GM21717 (cell line): ENCODE data around the gene FAM149A.
A peak's percentile ranks its signal among the peaks of the same experiment; 100 is the strongest.

Experiments
- ATAC-seq: cut with Tn5 transposase; IDR thresholded peaks from one replicate; pipeline ENCODE4 v1.9.1; 2021; ENCODE audit warnings: mild to moderate bottlenecking, moderate library complexity; ENCODE audit not compliant: unreplicated experiment

FAM149A gene

GRCh38 chr4:186104114-186104889 lies at the start of gene FAM149A:
FAM149A (plus strand) TSS chr4:186104704.
- peak; percentile 59 for ATAC-seq

DNA sequence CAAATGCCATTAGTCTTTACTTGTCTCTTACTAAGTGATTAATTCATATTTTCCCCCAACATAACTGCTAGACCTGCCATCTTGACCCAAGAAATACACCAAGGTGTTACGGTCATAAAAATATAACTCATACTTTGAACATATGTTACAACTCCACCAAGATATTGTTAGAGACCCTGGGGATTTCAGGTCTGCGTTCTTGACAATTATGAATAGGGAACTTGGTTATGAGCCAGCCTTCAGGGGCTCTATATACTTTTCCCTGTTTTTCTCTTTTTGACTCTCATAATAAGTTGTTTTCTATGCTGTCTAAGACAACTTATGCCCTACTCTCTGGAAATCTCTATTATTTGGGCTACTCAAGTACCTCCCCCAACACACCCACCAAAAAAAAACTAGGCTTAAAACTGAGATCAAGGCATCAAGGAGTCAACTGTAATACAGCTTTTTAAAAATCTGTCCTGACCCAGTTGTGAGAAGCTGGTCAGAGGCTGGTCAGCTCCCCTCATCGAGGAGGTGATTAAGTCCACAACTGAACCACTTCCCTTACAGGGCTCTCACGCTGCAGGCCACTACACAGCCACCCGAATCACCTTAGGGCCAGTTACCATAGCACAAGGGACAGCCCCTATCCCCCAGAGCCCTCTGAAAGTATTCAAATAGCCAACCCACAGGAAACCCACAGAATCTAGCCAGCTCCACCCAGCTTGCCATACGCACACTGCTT lies 46.1 kb upstream of the FAM149A start:
- ATAC-seq, result peak; percentile 100

DNA sequence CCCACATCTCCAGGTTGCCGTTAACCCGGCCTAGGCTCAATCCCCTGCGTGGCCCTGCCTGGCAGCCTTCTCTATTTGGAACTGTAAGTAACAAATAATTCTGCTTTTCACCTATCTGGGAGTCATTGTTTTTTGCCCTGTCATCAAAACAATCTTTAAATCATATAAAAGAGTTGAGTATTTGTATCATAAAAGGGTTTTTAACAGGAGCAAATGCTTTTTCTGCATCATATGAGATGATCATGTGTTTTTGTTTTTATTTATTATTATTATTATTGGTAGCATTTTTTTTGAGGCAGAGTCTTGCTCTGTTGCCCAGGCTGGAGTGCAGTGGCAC lies 45.6 kb upstream of the FAM149A start:
- no peak for ATAC-seq

DNA sequence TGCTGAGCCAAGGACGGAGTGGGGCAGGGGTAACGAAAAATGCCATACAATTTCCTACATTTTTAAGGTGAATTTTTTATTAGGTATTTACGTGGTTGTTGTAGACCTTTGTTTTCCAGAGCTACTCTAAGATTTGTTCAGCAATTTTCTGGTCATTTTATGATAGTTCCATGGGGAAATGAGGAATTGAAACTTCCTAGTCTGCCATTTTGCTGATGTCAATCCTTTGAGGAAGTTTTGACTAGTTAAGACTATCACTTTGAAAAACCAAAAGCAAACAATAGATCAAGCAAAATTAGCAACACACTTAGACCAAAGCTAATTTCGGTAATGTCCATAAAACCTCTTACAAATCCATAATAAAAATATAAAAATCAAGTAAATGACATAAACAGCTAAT lies 42.6 kb upstream of the FAM149A start:
- no peak for ATAC-seq

GRCh38 chr4:186067757-186068385 lies 36.6 kb upstream of the FAM149A start:
- ATAC-seq, result peak; percentile 78

- ATAC-seq, result no peak
Observed at GRCh38 chr4:186068581-186069348, 35.7 kb upstream of the FAM149A start, which contains the start of gene TLR3. TLR3 (plus strand) TSS chr4:186069156; CDS start chr4:186076620, 7,464 bp downstream.

DNA sequence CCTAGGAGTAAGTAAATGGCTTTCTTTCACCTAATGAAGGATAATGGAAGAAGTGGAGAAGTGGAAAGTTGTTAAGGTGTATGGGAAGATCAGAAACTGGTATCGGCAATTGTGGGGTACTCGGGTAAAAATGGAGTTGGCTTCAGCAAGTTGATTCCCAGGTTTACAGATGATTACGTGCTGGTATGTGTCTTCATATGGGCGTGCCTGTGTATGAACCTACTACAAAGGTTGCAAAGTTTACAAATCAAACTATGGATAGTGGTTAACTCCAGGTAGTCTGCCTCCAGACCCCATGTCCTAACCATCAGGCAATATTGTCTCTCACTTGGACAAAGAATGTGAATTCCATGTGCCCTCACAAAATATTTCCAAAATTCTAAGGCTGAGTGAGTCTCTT lies 34.8 kb upstream of the FAM149A start:
- no peak for ATAC-seq

GRCh38 chr4:186072516-186072915 lies 32.0 kb upstream of the FAM149A start:
- ATAC-seq, result no peak

DNA sequence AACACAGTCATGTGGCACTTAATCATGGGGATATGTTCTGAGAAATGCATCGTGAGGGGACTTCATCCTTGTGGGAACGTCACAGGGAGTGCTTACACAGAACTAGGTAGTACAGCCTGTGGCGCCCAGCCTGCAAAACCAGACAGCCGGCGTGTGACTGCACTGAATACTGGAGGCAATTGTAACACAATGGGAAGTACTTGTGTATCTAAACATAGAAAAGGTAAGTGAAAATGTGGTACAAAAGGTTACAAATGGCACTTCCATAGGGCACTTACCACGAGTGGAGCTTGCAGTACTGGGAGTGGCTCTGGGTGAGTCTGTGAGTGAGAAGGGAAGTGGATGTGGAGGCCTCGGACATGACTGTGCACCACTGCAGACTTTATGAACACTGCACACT lies 30.3 kb upstream of the FAM149A start:
- ATAC-seq, result no peak

DNA sequence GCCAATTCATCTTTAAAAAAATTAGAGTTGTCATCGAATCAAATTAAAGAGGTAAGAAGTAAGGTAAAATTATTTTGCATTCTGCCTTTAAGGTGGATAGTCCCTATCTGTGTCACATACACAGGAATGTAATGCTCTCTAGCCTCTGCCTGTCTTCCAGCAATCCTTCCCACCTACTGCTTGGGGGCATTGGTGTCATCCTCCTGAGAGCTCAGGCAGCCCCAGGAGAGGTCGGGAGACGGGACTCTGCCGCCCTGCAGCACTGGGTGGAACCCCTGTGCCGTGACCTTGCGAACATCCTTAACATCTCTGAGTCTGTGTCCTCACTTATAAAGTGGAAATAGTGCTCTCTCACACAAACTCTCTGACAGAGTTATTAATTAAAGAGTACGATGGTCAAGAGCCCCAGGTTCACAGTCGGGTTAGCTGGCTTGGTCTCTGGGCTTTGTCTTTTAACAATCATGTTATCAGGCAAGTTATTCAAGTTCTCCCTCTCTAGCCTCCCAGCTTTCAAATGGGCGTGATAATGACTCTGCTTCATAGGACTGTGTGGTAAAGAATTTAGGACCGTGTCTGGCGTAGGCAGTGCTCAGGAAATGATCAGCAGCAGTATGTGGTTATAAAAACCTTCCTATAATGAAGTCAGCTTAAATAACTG lies 25.4 kb upstream of the FAM149A start:
- no peak for ATAC-seq

GRCh38 chr4:186079694-186080093 lies 24.8 kb upstream of the FAM149A start:
- no peak for ATAC-seq

GRCh38 chr4:186081202-186081807 lies 23.2 kb upstream of the FAM149A start:
- ATAC-seq, result no peak

DNA sequence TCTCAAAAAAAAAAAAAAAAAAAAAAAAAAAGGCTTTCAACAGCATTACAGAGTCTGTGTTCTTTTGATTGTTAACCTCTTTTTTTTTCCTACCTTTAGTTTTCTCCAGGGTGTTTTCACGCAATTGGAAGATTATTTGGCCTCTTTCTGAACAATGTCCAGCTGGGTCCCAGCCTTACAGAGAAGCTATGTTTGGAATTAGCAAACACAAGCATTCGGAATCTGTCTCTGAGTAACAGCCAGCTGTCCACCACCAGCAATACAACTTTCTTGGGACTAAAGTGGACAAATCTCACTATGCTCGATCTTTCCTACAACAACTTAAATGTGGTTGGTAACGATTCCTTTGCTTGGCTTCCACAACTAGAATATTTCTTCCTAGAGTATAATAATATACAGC lies 22.3 kb upstream of the FAM149A start:
- no peak for ATAC-seq

- no peak for ATAC-seq
Observed at GRCh38 chr4:186088523-186088922, 16.0 kb upstream of the FAM149A start.

GRCh38 chr4:186092296-186092695 lies 12.2 kb upstream of the FAM149A start:
- ATAC-seq, result no peak

DNA sequence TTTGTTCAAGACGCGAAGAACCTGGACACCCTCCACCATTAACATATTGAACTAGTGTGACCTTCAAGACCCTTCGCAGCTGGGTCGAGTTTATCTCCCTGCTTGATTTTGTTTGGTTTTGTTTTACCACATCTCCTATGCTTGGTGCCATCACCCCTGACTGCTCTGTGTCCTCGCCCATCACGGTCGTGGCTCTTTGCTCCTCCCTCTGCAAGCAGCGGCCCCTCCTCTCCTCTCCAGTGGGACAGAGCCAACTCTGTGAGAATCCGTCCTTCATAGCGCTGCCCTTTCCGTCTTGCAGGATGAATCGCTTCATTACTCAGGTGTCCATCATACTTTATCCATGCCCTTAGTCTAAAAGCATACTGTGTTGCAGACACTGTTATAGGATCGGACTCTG lies 9.1 kb upstream of the FAM149A start:
- ATAC-seq, result no peak

DNA sequence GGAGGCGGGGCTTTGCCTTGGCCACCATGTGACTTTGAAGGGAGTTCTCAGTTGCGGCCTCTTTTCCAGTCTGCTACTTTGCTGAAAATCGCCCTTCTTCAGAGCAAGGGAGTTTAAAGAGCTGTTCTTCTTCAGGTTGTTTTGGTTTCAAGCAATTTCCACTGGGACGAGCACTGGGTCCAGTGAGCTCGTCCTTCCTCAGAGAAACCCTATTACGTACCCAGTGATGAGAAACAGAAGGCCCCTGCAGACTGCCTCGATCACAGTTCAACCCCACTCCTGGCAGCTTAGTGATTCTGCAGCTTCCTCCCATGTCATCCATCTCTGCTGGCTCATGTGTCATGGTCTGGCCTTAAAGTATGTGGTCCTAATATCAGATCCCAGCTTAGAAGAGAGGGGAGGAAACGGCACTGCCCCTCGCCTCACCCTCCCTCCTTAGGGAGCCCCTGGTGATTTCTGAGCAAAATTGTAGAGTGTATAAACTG lies 7.8 kb upstream of the FAM149A start:
- ATAC-seq, result no peak

GRCh38 chr4:186097386-186097785 lies 7.1 kb upstream of the FAM149A start:
- no peak for ATAC-seq

GRCh38 chr4:186102931-186103330 lies 1.6 kb upstream of the FAM149A start:
- no peak for ATAC-seq
